NCI-H446 treated with DMSO at 0.1 percent for 48 hours (cell line): Measurements from ENCODE around the gene KRTAP10-12.

Experiments used
- DNase-seq: peaks from one replicate; lab custom pipeline; 2025; lab: John Stamatoyannopoulos, UW

KRTAP10-12 gene

DNA sequence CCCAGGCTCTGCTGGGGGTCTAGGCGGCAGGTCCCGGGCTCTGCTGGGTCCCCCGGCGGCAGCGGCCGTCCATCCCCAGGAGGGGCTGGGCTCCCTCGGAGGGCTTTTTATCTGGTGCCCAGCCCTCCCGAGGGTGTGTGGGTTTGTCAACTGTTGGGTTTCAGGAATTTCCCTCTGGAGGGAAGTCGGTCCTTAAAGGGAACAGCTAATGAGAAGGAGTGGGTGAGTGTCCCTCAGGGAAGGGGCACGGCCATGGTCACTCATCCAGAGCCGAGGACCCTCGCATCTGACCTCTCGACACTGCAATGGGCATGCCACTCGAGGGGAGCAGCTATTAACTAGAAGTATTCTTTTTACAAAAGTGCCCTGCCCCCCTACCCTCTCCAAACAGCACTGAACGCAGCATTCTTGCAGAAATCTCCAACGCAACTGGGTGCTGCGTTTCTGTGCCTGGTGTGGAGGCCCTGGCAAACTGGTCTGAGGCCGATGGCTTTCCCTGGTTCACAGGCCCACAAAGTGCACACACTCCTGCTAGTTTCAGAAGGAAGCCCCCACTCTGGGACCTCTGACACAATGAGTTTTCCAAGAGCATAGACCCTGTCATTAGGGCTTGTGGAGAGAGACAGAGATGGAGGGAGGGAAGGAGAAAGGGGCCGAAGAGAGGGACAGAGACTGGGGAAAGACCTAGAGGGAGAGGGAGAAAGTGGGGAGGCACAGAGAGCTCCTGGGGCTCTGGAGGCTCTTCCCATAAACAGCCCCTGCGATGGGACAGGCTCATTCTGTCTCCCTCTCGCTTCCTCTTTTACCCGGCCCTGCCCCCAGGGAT, 15.4 kb downstream of the KRTAP10-12 start:
- no peak for DNase-seq

DNA sequence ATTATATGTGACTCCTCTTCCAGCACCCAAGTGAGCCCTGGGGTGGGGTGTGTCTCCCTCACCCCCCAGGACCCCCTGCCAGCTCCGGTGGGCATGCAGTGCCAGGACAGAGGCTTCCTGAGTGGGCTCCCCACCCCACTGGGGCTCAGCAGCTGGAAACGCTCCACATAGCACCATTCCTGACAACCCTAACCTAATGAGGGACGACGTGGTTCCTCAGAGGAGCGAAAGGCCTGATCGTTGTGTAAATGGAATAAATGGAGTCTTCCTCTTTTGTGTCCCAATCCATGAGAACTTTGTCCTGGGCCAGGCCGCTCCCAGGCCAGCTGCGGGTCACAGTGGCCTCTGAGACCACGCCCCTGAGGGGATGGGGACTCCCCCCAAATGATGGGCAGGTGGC, 16.2 kb downstream of the KRTAP10-12 start:
- DNase-seq, result no peak

- no peak for DNase-seq
These were observed 16.9 kb downstream of the KRTAP10-12 start for GRCh38 chr21:44713846-44714245.

DNA sequence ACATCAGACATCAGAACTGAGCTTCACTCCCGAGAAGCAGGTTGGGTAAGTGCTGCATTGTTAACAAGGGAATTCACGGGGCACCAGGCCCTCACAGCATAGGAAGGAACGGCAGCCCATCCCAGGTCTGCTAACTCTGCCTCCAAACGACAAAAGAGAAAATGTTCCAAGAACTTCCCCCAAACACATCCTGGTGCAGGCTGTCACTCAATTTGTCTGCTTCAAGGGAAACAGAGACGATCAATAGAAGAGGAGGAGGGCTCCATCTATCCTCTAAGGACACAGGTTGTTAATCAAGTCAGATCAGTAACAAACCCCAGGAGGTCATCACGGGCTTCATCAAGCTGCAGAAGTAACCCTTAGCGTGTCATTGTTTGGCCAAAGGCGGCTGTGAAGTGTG, 17.9 kb downstream of the KRTAP10-12 start:
- DNase-seq, result no peak

GRCh38 chr21:44716984-44717383, 20.0 kb downstream of the KRTAP10-12 start:
- DNase-seq, result peak; percentile 3

- DNase-seq, result no peak
These were observed 21.1 kb downstream of the KRTAP10-12 start for GRCh38 chr21:44718093-44718492.

- no peak for DNase-seq
These were observed 21.6 kb downstream of the KRTAP10-12 start for GRCh38 chr21:44718571-44718970.

DNA sequence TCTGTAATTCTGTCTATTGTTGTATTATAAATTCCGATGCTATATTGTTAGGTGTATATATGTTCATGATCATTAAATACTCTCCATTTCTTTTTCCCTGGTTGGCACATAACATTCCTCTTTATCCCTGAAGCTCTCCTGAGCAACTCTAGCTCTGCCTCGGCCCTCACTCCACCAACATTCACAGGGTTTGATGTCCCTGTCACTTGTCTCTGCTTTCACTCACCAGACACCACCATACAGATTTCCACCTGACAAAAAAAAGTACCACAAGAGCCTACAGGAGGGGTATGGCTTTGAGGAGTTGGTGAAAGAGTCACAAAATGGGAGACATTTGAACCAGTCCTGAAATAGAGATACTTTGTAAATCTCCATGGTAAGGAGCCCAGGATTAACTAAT, 23.2 kb downstream of the KRTAP10-12 start:
- no peak for DNase-seq

- DNase-seq, result no peak
These were observed 25.8 kb downstream of the KRTAP10-12 start for GRCh38 chr21:44722731-44723130.

- DNase-seq, result no peak
These were observed 26.5 kb downstream of the KRTAP10-12 start for GRCh38 chr21:44723177-44724131.

DNA sequence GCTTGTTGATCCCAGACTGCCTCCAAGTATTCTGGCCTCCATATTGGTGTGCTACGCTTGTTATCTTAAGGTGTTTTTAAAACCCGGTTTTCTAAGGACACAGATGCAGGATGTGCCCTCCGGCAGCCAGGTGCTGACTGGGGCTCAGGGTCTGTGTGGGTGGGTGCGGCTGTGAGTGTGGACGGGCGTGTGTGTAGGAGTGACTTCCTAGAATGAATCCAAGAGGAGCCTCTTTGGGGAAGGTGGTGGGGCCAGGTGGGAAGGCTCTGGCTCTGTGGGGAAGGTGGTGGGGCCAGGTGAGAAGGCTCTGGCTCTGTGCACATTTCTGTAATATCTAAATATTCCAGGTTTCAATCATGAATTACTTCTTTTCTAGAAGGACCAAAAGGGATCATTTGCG, 27.2 kb downstream of the KRTAP10-12 start:
- no peak for DNase-seq

- DNase-seq, result no peak
These were observed 28.0 kb downstream of the KRTAP10-12 start for GRCh38 chr21:44724926-44725325.

GRCh38 chr21:44726826-44727225, 29.9 kb downstream of the KRTAP10-12 start:
- no peak for DNase-seq

GRCh38 chr21:44727321-44727720, 30.3 kb downstream of the KRTAP10-12 start:
- no peak for DNase-seq

DNA sequence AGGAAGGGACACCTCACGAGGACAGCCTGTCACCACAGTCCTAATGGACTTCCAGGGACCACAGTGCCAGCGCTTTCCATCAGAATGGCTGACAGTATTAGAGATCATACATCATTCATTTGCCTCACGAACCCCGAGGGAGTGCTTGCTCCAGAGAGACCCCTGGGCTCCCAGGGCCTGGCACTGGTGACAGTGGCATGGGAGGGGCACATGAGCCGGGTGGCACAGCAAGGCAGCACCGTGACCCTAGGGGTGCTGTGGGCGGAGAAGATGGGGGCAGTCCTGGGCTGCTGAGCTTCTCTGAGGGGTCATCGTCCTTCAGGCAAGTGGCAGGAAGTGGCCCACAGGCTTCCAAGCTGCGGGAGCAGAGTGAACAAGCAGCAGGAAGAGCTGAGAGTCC, 30.8 kb downstream of the KRTAP10-12 start:
- no peak for DNase-seq

DNA sequence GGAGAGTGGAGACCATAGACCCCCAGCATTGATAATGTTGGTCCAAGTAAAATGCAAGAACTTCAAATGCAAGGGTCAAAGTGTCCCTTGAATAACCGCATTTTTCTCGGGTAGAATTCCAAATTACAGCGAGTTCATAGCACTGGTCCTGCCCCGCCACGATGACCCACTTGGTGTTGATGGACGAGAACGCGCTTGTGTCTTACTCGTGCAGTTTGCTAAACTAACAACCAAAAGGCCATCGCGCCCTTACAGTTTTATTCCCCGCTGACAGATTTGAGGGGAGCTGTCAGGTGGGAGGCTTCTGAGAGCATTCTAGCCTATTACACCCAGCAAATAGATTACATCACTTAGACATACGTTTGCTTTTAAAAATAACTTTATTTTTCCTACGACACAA, 31.7 kb downstream of the KRTAP10-12 start:
- no peak for DNase-seq

DNA sequence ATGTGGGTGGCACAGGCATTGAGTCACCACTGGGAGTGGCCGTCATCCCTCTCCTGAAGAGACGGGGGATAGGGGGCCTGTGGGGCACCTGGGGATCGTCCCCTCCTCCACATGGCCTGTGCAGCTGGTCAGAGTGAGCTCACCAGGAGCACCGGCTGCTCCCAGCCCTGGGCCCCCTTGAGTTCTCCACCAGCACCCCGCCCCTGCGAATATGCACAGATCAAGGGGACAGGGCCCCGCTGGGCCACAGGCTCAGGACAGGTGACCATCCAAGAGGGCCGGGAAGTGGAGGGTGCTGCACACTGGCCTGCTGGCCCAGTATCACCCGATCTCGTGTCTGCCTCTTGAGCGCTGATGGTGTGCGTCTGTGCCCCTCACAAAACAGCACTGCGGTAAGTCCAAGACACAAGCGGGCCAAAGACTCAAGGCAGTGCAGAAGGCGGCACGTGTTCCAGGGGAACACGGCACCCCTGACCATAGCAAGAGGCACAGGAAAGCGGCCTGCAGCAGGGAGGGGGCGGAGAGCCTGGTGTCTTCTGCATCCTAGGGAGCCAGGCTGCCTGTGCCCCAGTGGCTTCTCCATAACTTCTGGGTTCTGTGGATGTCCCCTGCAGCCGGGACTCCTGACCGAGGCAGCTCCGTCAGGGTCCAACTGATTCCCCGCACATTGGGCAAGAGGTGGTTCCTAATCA, 32.5 kb downstream of the KRTAP10-12 start:
- DNase-seq, result no peak

GRCh38 chr21:44730028-44730395, 33.0 kb downstream of the KRTAP10-12 start:
- DNase-seq, result no peak

GRCh38 chr21:44730951-44731579, 34.1 kb downstream of the KRTAP10-12 start:
- DNase-seq, result no peak

- no peak for DNase-seq
These were observed 35.3 kb downstream of the KRTAP10-12 start for GRCh38 chr21:44732263-44732662.

DNA sequence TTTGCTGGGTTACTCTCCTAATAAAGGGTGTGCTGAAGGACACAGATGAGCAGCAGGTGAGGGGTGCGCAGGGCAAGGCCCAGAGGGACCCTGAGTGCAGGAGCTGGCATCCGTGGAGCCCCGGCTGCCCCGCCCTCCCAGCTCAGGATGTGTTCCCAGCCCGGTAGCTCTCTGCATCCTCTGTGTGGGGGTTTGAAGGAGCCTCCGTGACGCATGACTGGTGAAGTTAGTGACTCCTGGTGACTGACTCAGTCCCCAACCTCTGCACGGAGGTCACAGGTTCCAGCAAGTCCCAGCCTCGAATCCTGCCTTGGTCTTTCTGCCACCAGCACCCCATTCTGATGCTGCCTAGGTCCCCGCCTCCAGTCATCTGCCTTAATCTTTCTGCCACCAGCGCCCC, 36.0 kb downstream of the KRTAP10-12 start:
- no peak for DNase-seq
